Hepatic stellate cell (primary cell): Measurements from ENCODE around the gene SUPT4H1.

Experiments
- DNase-seq: peaks from one replicate; pipeline ENCODE4 v3.0.0; 2011; ENCODE audit warnings: low spot score

SUPT4H1 gene

DNA sequence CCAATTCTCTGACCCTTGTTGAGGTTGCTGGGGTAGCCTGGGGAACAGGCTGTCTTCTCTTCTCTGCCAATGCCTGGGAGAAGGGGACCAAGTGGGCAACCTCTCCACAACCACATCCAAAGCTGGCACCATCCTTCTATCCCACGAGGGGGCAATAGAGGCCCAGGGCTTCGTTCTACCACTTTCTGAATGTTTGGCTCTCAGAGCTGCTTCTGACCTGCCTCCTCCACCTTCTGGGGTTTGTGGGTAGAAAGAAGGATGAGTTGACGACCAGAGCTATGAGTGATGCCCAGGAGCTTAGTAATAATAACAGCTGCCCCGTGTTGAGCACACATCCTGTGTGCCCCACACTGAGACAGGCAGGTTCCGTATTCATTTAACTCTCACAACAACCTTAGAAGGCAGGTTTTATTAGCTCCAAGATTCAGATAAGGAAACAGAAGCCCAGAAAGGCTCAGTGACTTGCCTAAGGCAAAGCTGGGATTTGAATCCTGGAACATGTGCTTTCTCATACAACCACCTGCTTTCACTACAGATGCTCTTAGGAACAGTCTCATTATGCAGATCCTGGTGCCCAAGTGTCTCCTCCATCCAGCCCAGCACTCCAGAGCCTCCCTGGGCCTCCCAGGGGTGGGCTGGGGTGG is 34.5 kb downstream of the SUPT4H1 start:
- DNase-seq = peak; percentile 82

DNA sequence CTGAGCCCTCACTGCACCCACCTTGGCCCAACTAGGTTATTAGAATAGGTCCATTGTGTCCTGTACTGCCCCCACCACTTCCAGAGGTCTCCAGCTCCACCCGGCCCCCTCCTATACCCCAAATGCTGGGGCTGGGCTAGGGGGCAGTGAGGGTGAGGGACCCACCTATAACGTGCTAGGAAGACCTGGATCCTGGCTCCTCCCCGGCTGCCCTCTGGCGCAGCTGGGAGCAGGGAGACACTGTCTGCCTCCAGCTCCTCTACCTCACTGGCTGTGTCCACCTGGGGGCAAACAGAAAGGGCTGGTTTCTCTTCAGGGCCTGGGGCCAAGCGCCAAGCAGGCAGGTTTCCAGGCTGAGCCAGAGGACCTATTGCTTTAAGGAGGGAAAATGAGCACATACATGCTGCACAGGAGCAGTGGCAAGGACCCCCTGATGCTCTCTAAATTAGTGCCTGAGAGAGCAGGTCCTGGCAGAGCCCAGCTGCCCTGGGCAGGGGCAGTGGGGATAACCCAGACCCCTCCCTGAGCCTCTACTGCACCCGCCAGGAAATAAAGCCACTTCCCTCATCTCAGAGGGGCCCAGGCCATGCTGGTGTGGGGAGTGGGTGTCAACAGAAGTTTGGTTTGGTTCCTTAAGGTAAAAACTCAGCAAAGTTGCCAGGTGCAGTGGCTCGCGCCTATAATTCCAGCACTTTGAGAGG is 35.6 kb downstream of the SUPT4H1 start:
- DNase-seq = no peak

DNA sequence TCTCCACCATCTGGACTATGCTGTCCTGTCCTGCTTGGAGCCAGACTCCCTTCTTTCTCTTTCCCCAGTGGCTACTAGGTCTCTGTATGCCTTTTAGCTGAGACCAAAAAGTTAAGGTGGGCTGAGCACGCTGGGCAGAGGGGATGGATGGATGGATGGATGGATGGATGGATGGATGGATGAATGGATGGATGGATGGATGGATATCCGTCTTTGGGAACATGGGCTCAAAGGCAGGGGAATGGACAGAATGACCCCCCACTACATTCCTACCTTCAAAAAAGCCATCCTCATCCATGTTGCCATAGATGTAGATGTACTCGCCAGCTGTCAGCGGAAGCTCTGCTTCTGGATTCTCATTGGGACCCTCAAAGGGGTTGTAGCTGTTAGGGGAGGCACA is 36.3 kb downstream of the SUPT4H1 start:
- DNase-seq = no peak

DNA sequence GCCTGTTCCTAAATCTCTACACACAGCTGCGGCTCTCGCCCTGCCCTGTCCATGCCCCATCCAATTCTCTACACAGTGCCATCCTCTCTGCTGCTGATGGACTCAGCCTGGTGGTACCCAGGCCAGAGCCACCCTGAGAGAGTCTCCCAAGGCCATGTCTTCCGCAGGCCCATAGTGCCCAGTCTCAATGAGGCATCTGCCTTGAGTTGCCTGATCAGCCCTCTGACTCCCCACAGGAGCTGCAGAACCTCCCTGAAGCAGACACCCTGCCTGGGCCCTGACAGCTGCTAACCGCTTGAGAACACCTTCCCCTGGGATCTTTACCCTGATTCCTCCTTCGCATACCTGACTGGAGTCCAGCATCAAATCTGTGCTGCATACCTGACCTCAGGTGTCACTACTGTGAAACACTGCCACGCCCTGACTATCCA is 36.7 kb downstream of the SUPT4H1 start:
- no peak for DNase-seq

DNA sequence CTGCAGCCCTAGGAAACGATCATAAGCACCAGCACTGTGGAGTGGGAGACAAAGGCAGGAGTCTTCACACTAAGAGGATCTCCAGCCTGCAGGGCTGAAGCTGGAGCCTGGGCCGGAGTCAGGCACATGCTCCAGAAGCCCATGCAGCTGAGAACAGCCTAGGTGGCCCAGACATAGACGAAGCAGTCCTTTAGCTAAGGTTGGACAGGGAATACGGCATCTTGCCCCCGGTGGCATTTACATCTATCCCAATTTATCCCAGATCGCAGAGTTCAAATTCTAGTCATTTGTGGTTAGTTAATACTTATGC is 37.3 kb downstream of the SUPT4H1 start:
- DNase-seq = no peak

DNA sequence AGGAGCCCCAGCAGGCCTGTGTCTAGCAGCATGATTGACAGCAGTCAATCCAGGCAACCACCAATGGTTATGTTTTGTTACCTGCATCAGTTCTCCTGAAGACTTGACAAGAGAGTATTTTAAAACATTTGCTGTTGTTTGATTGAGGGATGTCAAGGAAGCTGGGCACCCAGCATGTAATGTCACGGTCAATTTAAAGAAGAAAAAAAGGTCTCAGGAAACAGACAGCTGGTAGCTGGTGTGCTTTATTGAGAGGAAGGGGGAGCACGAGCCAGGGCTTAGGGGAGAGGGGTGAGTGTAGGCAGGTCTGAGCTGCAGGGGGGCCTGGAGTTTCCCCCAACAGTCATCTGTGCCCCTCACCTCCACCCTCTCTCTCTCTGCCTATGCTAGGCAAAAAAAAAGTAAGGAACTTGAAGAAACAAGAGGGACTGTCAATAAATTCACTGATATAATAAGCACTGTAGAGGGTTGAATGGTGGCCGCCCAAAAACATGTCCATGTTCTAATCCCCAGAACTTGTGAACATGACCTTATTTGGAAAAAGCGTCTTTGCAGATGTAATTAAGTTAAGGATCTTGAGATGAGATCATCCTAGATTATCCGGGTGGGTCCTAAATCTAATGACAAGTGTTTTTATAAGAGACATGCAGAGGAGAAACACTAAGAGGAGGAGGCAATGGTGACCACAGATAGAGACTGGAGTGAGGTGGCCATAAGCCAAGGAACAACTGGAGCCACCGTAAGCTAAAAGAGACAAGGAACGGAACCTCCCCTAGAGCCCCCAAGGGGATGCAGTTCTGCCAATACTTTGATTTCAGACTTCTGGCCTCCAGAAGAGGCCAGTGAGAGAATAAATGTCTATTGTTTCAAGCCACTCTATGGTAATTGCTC is 37.9 kb downstream of the SUPT4H1 start:
- no peak for DNase-seq

DNA sequence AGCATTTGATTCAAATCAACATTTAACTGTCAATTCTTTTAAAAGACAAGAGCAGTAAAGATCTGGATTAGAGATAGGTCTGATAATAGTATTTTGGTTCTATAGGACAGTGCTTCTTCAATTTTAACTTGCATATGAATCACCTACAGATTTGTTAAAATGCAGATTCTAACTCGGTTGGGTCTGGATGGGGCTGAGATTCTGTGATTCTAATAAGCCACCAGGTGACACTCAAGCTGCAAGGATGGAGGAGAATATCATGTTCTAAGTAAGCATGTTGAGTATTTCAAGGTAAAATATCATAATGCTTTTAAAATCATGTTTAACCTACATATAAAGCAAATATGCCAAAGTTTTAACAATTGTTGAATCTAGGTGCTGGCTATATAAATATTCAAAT is 39.2 kb downstream of the SUPT4H1 start:
- no peak for DNase-seq

DNA sequence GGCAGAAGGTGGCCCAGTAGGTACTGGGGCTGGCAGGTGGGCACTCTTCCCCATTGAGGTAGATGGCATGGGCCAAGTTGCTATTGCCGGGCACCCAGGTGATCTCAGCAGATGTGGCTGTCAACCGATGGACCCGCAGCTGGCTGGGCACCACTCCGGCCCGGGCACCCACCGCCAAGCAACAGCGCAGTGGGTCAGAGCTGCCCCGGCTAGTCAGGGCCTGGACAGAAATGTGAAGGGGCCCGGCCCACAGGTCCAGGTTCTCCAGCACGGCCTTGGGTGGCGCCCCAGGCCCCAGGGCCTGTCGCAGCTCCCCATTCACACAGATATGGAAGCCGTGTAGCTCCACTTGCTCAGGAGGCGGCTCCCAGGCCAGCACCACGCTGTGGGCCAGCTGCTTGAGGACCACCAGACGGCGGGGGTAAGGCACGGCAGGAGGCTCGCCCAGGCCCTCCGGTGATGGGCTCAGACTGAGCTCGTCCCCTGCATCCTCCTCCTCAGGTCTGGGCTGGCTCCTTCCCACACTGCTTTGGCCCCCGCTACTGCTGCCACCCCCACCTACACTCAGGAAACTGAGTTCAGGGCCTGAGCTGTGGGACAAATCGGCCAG is 39.9 kb downstream of the SUPT4H1 start:
- DNase-seq = no peak

DNA sequence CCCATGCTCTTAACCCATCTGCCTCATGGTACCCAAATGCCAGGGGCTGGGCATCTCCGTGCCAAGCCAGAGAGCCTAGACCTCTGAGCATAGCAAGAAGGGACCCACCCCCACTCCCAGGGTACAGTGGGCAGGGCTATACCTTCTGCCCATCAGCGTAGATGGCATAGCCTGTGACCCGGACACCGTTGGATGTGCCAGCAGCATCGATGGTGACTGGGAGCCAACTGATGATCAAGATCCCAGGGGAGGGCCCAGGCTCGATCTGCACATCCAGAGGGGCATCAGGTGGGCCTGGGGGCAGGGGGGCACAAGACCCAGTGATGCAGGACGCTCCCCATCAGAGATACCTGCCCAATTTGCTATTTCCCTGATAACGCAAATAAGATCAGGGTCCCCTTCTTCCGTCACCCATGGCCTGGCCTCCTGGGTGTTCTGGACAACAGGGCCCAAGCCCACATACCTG is 40.5 kb downstream of the SUPT4H1 start:
- no peak for DNase-seq

DNA sequence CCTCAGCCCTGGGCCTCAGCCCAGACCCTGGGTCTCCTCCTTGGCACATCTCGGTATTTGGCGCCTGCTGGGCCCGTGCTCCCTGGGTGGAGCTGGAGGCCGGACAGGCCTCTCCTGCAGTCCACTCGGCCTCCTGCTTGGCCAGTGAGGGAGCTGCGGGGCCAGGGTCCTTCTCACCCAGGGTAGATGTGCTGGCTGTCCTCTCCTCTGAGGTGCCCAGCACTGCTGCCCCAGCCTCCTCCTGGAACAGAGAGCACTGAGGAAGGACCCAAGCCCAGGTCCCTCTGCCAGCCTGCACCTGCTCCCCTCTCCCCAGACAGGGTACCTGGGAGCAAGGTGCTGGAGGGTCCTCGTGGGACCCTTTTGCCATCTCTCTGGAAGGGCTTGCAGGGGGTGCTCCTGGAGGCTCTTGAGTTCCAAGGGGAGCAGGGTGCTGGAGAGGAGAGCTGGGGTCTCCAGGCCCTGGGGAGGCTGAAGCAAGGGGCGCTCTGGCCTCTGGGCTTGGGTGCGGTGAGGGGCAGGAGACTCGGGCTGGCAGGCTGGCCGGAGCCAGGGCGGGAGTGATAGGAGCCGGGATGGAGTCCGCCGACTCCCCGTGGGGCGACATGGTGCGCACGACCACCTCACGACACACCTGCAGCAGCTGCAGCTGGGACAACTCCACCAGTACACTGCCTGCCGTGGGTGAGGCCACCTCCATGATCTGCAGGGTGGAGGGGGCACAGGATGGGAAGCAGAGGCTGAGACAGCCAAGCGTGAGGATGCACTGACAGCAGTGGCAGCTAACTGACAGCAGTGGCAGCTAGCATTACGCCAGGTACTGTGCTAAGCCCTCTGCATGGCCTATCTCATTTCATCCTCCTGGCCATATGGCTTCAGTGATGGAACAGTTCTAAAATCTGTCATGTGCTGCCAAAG is 41.2 kb downstream of the SUPT4H1 start:
- no peak for DNase-seq

DNA sequence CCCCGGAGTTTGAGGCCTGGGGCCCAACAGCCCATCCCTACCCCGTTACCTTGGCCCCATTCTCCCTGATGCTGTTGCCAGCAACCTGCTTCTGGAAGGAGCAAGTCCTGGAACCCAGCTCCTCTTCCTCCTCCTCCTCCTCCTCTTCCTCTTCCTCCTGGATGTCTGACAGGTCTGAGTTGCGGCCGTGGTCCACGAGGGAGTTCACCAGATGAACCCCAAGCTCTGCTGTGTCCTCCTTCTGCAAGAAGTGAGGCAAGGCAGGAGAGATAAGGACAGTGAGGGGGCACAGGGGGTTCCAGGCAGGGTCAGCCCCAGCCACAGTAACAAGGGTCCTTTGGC is 42.1 kb downstream of the SUPT4H1 start:
- no peak for DNase-seq

DNA sequence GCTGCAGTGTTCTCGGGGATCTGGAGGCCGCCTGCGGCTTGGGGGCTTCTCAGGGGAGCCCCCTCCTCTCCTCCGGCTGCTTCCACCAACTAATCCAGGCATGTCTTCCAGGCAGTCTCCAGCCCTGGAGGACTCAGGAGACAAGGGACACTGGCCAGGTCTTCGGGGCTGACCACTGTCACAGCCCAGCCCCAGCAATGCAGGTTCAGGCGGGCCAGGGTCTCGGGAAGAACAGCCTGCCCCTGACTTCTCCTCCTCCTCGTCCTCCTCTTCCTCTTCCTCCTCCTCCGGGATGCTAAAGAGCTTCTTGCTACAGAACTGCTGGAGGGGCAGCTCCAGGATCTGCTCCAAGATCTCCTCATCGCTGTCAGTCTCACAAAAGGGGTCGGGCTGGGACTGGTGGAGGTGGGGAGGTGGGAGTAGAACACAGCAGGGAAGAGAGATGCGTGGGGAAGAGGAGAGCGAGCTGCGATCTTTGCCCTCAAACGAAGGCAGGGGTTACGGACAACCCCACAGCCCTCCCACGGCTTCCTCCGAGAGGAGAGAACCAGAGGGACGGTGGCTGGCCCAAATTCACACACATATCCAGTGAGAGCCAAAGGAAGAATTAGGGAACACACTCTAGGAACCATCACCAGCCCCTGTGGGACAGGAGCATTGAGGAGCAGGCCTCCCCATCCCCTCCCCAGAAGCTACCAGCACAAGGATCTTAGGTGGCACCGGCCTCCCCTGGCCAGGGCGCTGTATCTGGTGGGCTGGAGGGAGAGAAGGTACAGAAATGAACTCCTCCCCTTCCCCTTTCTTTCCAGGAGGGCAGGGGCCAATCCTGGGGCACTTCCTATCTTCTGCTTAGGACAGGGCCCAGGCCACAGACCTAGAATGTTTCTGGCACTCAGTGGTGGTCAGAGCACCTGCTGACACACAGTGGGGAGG is 42.8 kb downstream of the SUPT4H1 start:
- no peak for DNase-seq

DNA sequence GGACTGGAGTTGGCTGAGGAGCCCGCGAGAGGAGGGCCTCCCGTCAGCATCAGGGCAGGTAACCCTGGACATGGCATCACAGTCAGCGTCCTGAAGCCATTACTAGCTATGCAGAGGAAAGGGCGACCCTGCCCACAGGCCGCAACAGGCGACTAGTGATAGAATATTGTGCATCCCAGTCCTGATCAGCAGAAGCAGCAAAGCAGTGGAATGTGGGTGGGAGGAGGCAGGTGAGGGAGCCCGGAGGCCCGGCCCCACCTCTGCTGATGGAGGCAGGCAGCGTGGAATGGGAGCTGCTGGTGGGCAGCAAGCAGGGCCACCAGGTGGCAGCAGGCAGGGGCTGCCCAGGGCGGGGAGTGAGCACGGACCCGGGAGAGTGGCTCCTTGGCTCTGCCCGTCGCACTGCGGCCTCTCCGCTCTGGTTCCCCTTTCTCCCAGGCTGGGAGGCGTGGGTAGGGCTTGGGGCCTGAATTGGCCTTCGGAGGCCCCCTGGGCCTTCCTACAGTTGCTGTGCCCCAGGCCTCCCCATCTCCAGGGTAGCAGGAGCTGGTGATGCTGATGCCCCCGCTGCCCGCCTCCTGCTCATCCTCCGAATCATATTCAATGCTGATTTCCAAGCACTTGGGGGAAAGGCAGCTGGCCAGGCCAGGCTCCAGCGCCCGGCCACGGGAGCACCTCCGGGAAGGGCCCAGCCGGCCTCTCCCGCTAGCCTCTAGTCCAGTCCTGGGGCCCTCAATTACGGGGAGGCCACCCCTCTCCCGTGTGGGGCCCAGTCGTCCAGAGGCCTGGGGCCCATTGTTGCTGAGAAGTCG is 43.6 kb downstream of the SUPT4H1 start:
- DNase-seq = no peak

DNA sequence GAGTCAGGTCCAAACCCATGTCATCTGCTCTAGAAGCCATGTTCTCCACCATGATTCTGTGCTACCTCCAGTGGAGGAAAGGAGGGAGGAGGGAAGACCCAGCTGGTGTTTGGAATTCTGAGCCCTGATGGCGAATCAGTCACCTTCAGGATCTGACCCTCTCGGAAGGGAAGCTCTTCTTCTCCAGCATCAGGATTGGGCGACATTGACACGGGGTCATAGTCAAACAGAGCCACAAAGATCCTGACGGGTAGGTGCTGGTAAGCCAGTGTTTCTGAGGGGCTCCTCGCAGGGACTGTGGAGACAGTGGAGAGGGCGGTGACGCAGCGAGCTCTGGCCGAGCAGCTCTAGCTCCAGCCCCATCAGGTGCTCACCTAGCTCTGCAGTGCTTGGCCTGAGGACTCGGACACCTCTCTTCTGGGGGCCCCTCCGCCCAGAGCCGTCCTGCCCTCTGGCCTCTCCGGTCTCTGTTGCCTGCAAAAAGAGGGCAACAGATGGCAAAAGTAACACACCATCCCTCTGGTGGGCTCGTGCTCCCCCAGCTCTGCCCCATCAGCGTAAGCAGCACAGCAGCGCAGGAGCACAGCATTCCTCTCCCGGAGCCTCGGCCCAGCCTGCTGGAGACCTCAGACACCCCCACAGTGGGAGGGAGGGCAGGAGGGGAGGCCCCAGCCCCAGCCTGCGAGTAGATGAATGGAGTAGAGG is 44.4 kb downstream of the SUPT4H1 start:
- peak; percentile 6 for DNase-seq

DNA sequence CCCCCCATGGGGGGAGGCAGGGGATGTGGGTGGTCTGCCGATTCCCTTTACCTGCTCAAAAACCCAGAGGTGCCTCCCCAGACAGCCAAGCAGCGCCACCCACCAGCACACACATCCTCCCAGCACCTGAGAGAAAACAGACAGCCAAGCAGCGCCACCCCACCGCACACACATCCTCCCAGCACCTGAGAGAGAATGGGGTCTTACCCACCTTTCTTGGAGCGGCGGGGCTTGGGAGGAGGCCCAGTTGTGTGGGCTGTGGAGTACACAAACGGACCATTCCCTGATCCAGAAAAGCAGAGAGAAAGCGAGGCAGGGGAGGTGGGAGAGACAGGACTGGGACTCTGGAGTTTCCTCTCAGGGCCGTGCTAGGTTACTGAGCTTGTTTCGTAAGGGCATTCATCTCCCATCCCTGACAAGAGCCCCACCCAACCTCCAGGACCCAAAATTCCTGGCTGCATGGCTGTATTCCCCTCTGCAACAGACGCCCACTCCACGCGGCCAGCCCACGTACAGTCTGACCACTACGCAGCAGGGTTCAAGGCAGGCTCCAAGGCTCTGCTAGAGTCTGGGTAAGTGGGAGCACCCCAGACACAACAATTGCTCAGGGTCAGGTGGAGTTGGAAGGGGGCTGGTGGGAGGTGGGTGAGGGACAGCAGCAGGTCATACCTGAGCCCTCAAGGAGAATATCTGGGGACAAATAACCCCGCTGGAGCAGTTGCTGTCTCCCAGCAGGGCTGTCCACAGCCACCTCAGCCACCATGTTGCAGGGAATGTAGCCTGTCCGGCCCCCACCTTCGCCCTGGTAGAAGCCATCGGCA is 45.7 kb downstream of the SUPT4H1 start:
- DNase-seq = no peak

DNA sequence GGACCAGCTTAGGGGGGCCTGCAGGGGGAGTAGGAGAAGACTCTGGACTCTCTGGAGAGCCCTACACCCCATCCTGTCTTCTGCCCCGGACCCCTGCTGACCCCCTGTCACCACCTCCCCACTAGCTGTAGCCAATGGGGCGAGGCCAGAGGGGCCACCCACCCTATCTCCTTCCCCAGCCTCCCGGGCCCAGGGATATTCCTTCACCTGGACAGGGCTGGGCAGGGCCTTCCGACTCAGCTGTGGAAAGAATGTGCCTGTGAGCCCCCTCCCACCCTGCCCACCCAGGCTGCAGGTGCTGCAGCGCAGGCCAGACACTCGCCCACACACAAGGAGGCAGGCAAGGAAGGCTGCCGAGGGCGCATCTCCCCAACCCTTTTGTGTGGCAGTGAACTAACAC is 46.4 kb downstream of the SUPT4H1 start:
- no peak for DNase-seq

DNA sequence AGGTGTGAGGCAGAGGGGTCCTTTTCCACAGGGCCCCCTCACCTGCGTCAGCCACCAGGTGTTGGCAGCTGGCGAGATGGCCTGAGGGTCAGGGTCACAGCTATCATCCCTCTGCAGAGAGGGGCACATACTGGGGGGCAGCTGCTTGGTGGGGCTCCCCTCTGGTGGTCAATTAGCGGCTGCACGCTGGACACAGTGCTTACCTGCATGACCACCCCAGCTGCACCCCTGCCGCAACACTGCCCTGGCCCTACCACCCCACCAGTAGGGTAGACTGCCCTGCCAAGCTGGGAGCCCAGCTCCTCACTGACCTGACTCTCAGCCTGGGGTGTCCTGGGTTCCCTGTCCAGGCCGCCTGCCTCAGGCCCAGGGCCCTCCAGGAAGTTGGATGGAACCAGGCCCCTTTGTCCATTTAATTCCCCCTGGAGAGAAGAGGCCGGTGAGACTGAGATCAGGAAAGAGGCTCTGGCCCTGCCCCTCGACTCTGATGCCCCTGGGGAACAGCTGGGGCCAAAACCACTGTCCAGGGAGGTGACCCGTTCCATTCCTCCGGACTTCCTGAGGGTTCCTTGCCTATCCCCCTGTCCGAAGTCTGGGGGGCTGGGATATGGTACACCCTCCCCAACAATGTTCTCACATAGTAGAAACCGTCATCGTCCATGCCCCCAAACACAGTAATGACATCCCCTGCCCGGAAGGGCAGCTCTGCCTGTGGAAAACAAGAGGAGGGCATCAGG is 47.1 kb downstream of the SUPT4H1 start:
- DNase-seq = peak; percentile 5
